ENCODE data around the gene SHF.
A peak's percentile ranks its signal among the peaks of the same experiment; 100 is the strongest.

SHF gene

DNA sequence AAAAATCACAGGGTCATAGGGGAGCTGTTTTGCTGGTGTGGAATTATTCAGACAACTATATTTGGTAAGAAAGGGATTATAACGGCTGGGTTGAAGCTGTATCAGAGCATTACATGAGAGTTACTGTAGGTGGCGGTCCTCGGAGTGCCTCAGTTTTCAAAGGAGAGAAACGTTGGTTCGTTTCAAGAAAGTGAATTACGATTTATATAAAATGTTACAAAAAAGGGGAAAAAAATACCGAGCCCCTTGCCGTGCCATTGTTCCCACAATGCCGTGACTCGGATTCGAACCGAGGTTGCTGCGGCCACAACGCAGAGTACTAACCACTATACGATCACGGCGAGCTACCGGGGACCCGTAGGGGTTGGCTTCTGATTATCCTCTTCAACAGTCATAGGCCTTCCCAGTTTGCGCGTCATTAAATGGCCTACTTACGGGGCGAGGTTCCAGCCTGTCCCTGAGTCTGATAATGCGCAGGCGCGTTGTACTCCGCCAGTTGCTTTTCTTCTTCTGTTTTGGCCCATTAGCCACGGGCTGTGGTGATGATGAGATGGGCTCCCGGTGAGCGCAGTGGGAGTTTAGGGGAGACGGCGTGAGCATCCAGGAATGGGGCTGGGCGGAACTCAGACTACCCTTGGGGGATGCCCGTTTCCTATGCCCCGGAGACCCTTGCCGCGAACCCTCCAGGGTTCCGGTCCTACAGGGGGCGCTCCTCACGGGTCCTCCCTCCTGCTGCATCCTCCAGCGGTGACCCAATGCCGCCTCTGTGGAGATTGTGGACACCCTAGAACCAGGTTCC is 10.8 kb upstream of the SHF start (continued):
- peak; percentile 61; the same call in 1 of the 2 replicates for TF ChIP-seq PRDM1 (tag by site-specific recombination; IDR thresholded peaks at IDR 0.05)
- TF ChIP-seq BCL11A (tag by site-specific recombination; IDR thresholded peaks at IDR 0.05; ENCODE audit: low read depth): no peak
- no peak; the same call in 1 of the 2 replicates for TF ChIP-seq ZNF623 (tag by site-specific recombination; IDR thresholded peaks at IDR 0.05)
- peak; percentile 65 for TF ChIP-seq ZNF394 (tag by site-specific recombination; IDR thresholded peaks at IDR 0.05; ENCODE audit: borderline replicate concordance)
- no peak for TF ChIP-seq ZNF776 (tag by site-specific recombination; IDR thresholded peaks at IDR 0.05; ENCODE audit: borderline replicate concordance)
- TF ChIP-seq ZIC2 (tag by site-specific recombination; IDR thresholded peaks at IDR 0.05): peak; percentile 94
- TF ChIP-seq TCF7L2 (IDR thresholded peaks at IDR 0.05; ENCODE audit: borderline replicate concordance, low read depth, low read length): no peak
- TF ChIP-seq ZNF48 (tag by site-specific recombination; IDR thresholded peaks at IDR 0.05): no peak
- no peak for TF ChIP-seq ZNF768 (tag by site-specific recombination; IDR thresholded peaks at IDR 0.05)
- TF ChIP-seq, protein P1, sequence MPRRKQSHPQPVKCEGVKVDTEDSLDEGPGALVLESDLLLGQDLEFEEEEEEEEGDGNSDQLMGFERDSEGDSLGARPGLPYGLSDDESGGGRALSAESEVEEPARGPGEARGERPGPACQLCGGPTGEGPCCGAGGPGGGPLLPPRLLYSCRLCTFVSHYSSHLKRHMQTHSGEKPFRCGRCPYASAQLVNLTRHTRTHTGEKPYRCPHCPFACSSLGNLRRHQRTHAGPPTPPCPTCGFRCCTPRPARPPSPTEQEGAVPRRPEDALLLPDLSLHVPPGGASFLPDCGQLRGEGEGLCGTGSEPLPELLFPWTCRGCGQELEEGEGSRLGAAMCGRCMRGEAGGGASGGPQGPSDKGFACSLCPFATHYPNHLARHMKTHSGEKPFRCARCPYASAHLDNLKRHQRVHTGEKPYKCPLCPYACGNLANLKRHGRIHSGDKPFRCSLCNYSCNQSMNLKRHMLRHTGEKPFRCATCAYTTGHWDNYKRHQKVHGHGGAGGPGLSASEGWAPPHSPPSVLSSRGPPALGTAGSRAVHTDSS (tag by site-specific recombination; IDR thresholded peaks at IDR 0.05): no peak
- TF ChIP-seq ZNF629 (tag by site-specific recombination; IDR thresholded peaks at IDR 0.05): peak; percentile 77
- no peak for TF ChIP-seq ZNF670 (tag by site-specific recombination; IDR thresholded peaks at IDR 0.05; ENCODE audit: low read depth)
- no peak for TF ChIP-seq ZNF600 (tag by site-specific recombination; IDR thresholded peaks at IDR 0.05)
- TF ChIP-seq ZNF707 (tag by site-specific recombination; IDR thresholded peaks at IDR 0.05): no peak
- TF ChIP-seq ZBTB21 (tag by site-specific recombination; IDR thresholded peaks at IDR 0.05): peak; percentile 9; the same call in 1 of the 2 replicates
- TF ChIP-seq ZNF366 (tag by site-specific recombination; conservative IDR thresholded peaks at IDR 0.05): peak; percentile 32; the same call in 1 of the 2 replicates
- peak; percentile 63 for TF ChIP-seq SP7 (tag by site-specific recombination; IDR thresholded peaks at IDR 0.05)
- no peak for TF ChIP-seq ZNF514 (tag by site-specific recombination; IDR thresholded peaks at IDR 0.05)
- peak; percentile 55 for TF ChIP-seq ZNF76 (tag by site-specific recombination; IDR thresholded peaks at IDR 0.05; ENCODE audit: borderline replicate concordance, low read depth)
- TF ChIP-seq, protein P2, sequence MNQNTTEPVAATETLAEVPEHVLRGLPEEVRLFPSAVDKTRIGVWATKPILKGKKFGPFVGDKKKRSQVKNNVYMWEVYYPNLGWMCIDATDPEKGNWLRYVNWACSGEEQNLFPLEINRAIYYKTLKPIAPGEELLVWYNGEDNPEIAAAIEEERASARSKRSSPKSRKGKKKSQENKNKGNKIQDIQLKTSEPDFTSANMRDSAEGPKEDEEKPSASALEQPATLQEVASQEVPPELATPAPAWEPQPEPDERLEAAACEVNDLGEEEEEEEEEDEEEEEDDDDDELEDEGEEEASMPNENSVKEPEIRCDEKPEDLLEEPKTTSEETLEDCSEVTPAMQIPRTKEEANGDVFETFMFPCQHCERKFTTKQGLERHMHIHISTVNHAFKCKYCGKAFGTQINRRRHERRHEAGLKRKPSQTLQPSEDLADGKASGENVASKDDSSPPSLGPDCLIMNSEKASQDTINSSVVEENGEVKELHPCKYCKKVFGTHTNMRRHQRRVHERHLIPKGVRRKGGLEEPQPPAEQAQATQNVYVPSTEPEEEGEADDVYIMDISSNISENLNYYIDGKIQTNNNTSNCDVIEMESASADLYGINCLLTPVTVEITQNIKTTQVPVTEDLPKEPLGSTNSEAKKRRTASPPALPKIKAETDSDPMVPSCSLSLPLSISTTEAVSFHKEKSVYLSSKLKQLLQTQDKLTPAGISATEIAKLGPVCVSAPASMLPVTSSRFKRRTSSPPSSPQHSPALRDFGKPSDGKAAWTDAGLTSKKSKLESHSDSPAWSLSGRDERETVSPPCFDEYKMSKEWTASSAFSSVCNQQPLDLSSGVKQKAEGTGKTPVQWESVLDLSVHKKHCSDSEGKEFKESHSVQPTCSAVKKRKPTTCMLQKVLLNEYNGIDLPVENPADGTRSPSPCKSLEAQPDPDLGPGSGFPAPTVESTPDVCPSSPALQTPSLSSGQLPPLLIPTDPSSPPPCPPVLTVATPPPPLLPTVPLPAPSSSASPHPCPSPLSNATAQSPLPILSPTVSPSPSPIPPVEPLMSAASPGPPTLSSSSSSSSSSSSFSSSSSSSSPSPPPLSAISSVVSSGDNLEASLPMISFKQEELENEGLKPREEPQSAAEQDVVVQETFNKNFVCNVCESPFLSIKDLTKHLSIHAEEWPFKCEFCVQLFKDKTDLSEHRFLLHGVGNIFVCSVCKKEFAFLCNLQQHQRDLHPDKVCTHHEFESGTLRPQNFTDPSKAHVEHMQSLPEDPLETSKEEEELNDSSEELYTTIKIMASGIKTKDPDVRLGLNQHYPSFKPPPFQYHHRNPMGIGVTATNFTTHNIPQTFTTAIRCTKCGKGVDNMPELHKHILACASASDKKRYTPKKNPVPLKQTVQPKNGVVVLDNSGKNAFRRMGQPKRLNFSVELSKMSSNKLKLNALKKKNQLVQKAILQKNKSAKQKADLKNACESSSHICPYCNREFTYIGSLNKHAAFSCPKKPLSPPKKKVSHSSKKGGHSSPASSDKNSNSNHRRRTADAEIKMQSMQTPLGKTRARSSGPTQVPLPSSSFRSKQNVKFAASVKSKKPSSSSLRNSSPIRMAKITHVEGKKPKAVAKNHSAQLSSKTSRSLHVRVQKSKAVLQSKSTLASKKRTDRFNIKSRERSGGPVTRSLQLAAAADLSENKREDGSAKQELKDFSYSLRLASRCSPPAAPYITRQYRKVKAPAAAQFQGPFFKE (tag by site-specific recombination; IDR thresholded peaks at IDR 0.05; ENCODE audit: borderline replicate concordance): no peak
- no peak for TF ChIP-seq ZNF777 (tag by site-specific recombination; IDR thresholded peaks at IDR 0.05; ENCODE audit: borderline replicate concordance)
- TF ChIP-seq ZNF692 (tag by site-specific recombination; IDR thresholded peaks at IDR 0.05): peak; percentile 45
- TF ChIP-seq, protein P3, sequence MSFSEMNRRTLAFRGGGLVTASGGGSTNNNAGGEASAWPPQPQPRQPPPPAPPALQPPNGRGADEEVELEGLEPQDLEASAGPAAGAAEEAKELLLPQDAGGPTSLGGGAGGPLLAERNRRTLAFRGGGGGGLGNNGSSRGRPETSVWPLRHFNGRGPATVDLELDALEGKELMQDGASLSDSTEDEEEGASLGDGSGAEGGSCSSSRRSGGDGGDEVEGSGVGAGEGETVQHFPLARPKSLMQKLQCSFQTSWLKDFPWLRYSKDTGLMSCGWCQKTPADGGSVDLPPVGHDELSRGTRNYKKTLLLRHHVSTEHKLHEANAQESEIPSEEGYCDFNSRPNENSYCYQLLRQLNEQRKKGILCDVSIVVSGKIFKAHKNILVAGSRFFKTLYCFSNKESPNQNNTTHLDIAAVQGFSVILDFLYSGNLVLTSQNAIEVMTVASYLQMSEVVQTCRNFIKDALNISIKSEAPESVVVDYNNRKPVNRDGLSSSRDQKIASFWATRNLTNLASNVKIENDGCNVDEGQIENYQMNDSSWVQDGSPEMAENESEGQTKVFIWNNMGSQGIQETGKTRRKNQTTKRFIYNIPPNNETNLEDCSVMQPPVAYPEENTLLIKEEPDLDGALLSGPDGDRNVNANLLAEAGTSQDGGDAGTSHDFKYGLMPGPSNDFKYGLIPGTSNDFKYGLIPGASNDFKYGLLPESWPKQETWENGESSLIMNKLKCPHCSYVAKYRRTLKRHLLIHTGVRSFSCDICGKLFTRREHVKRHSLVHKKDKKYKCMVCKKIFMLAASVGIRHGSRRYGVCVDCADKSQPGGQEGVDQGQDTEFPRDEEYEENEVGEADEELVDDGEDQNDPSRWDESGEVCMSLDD (tag by site-specific recombination; IDR thresholded peaks at IDR 0.05): peak; percentile 73
- TF ChIP-seq ZBTB11 (tag by site-specific recombination; conservative IDR thresholded peaks at IDR 0.05; ENCODE audit: low read depth): peak; percentile 42; the same call in 1 of the 2 replicates
